ENCODE results near the gene FOS.
A peak's percentile ranks its signal among the peaks of the same experiment; 100 is the strongest.
"Not testable (repeated sequence)": the region's sequence is repeated elsewhere in the genome, so short reads cannot be mapped to it uniquely, and the experiment has no call there.

FOS gene

GRCh38 chr14:75277815-75278421 lies 710 bp upstream of the FOS start:
- DNase-seq = no peak

- peak in 1 of 2 donors; percentile 38 for DNase-seq
Observed at GRCh38 chr14:75279153-75279762, 630 bp downstream of the FOS start.

- no peak for DNase-seq
Observed at GRCh38 chr14:75279763-75280290, 1.2 kb downstream of the FOS start.

GRCh38 chr14:75280291-75280830 lies 1.7 kb downstream of the FOS start:
- no peak for DNase-seq

- DNase-seq = no peak
Observed at GRCh38 chr14:75280831-75281653, 2.4 kb downstream of the FOS start.

- DNase-seq = no peak
Observed at GRCh38 chr14:75281654-75282019, 3.0 kb downstream of the FOS start.

- no peak for DNase-seq
Observed at GRCh38 chr14:75282170-75282554, 3.5 kb downstream of the FOS start.

- not testable (repeated sequence) for DNase-seq
Observed at GRCh38 chr14:75282555-75283161, 4.0 kb downstream of the FOS start.

GRCh38 chr14:75283162-75283832 lies 4.7 kb downstream of the FOS start:
- no peak for DNase-seq

- DNase-seq = no peak
Observed at GRCh38 chr14:75283833-75284563, 5.4 kb downstream of the FOS start.

GRCh38 chr14:75285331-75285730 lies 6.7 kb downstream of the FOS start:
- no peak for DNase-seq

GRCh38 chr14:75286313-75286712 lies 7.7 kb downstream of the FOS start:
- DNase-seq = no peak

GRCh38 chr14:75289840-75290388 lies 11.3 kb downstream of the FOS start:
- DNase-seq = no peak

- no peak for DNase-seq
Observed at GRCh38 chr14:75290851-75291250, 12.2 kb downstream of the FOS start.

GRCh38 chr14:75291331-75291730 lies 12.7 kb downstream of the FOS start:
- DNase-seq = no peak

- DNase-seq = no peak
Observed at GRCh38 chr14:75292101-75292563, 13.5 kb downstream of the FOS start.

GRCh38 chr14:75292886-75293285 lies 14.3 kb downstream of the FOS start:
- no peak for DNase-seq

GRCh38 chr14:75293920-75294648 lies 15.5 kb downstream of the FOS start:
- peak; percentile 94 for DNase-seq

- DNase-seq = no peak
Observed at GRCh38 chr14:75294649-75295033, 16.0 kb downstream of the FOS start.

GRCh38 chr14:75295061-75295461 lies 16.4 kb downstream of the FOS start:
- DNase-seq = no peak
